Calu3 (cell line): ENCODE measurements around the gene EIF3A. TPM values are rescaled to one million over a fixed set of nuclear protein-coding genes. Genes with fewer than 3 reads are reported as not detected.

Experiments used
- BruUV-seq: library from RNA; stranded (reverse); fragments of 400-500 nt; replicated peaks from 2 replicates; lab custom pipeline; 2021; lab: Mats Ljungman, UMichigan
- CTCF ChIA-PET: fragments of 300-600 bp; sonication (Branson Sonifier 250); formaldehyde crosslinking; loops from one replicate; lab custom pipeline; 2022; ENCODE audit warnings: antibody characterized with exemption; lab: Charles Lee
- DNase-seq: peaks from one replicate; pipeline ENCODE4 v3.0.0; 2022
- H3K27ac Mint-ChIP-seq: one replicate; pipeline ENCODE4 v1.8.0; 2022; ENCODE audit warnings: mixed read lengths; ENCODE audit not compliant: unreplicated experiment
- H3K27me3 Mint-ChIP-seq: one replicate; pipeline ENCODE4 v1.8.0; 2022; ENCODE audit warnings: mixed read lengths; ENCODE audit not compliant: unreplicated experiment
- H3K36me3 Mint-ChIP-seq: one replicate; pipeline ENCODE4 v1.8.0; 2022; ENCODE audit warnings: mild to moderate bottlenecking, moderate library complexity, mixed read lengths; ENCODE audit not compliant: insufficient read depth, unreplicated experiment
- H3K4me1 Mint-ChIP-seq: one replicate; pipeline ENCODE4 v1.8.0; 2022; ENCODE audit warnings: mild to moderate bottlenecking, low read depth, mixed read lengths; ENCODE audit not compliant: unreplicated experiment
- H3K4me3 Mint-ChIP-seq: one replicate; pipeline ENCODE4 v1.8.0; 2022; ENCODE audit warnings: mild to moderate bottlenecking, low read depth, moderate library complexity, mixed read lengths; ENCODE audit not compliant: unreplicated experiment
- H3K9me3 Mint-ChIP-seq: one replicate; pipeline ENCODE4 v1.8.0; 2022; ENCODE audit warnings: low read depth, mixed read lengths; ENCODE audit not compliant: unreplicated experiment
- intact Hi-C: fragments of 100-400 bp; cut with micrococcal nuclease; formaldehyde crosslinking; loops from one replicate; pipeline ENCODE4 v1.10.0; 2022; ENCODE audit not compliant: unreplicated experiment
- total RNA-seq: library from RNA; stranded (reverse); gene quantifications from 2 replicates; pipeline ENCODE4 v1.2.3, GENCODE V29; 2022
- TF ChIP-seq, protein P1 (sequence below): fragments of 200-600 bp; IDR thresholded peaks from one replicate; pipeline ENCODE4 v1.8.0; 2022; ENCODE audit warnings: antibody characterized with exemption; ENCODE audit not compliant: unreplicated experiment

EIF3A gene
- total RNA-seq, 1 experiment from 2014 or later, result 104 TPM

DNA sequence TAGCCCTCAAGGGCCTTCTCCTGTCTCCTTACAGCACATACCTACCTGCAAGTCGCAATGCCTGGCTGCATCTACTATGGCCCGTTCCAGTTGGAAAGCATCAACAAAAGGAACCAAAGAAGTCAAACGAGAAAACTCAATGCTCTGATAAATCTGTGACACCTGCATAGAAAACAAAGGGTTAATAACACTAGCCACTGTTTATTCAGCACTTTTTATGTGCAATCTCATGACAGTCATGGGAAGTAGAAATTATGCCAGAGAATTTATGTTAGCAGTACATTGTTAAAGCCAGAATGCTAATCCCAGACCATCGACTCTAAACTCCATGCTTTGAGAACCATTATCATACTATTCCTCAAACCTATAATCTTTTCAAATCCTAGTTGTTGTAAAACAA, 21.1 kb downstream of the EIF3A start:
- no peaks in the 10 kb centered on the region for H3K27me3 Mint-ChIP-seq
- no peak overlapping the region for H3K27ac Mint-ChIP-seq
- TF ChIP-seq, protein P1, sequence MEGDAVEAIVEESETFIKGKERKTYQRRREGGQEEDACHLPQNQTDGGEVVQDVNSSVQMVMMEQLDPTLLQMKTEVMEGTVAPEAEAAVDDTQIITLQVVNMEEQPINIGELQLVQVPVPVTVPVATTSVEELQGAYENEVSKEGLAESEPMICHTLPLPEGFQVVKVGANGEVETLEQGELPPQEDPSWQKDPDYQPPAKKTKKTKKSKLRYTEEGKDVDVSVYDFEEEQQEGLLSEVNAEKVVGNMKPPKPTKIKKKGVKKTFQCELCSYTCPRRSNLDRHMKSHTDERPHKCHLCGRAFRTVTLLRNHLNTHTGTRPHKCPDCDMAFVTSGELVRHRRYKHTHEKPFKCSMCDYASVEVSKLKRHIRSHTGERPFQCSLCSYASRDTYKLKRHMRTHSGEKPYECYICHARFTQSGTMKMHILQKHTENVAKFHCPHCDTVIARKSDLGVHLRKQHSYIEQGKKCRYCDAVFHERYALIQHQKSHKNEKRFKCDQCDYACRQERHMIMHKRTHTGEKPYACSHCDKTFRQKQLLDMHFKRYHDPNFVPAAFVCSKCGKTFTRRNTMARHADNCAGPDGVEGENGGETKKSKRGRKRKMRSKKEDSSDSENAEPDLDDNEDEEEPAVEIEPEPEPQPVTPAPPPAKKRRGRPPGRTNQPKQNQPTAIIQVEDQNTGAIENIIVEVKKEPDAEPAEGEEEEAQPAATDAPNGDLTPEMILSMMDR, result no peak
- no peak overlapping the region for H3K4me3 Mint-ChIP-seq
- no peak for DNase-seq
- intact Hi-C loops, result no loop called here
- peaks cover 67% of the 10 kb centered on the region for H3K36me3 Mint-ChIP-seq
- CTCF ChIA-PET, result no interaction called here
- H3K4me1 Mint-ChIP-seq, result no peaks in the 10 kb centered on the region
- no TSS peak for BruUV-seq
- H3K9me3 Mint-ChIP-seq, result no peaks in the 10 kb centered on the region

DNA sequence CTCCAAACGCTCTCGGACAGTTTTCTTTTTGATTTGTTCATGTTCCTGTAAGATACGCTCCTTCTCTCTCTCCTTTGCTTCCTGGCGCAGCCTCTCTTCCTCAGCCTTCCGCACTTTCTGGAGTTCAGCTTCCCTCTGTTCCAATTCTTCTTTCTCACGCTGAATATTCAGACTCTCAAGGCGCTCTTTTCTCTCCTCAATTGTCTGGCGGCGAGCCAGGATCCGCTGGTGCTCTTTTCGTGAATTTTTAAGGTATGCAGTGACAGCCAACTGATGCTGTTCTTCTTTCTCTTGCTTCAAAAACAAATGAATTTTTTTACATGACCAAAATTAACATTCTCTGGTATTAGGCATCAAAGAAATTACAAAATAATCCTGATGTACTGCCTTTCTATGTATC, 22.6 kb downstream of the EIF3A start:
- CTCF ChIA-PET, result no interaction called here

DNA sequence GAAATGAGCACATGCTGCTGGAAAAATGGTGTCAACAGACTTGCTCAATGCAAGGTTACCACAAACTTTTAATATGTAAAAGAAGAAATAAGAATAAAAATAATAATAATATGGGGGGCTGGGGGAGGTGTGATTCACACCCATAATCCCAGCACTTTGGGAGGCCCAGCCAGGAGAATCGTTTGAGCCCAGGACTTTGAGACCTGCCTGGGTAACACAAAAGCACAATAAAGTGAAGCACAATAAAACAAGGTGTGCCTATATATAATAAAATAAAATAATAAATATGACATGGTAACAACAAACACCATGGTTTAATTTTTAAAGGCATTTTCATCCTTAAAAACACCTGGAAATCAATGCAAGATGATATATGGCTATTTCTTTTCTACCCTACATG, 25.1 kb downstream of the EIF3A start:
- BruUV-seq, result no TSS peak
- H3K27me3 Mint-ChIP-seq, result no peaks in the 10 kb centered on the region
- H3K27ac Mint-ChIP-seq, result no peak overlapping the region
- peaks cover 3% of the 10 kb centered on the region for H3K4me1 Mint-ChIP-seq
- no peak for DNase-seq
- peaks cover 66% of the 10 kb centered on the region for H3K36me3 Mint-ChIP-seq
- CTCF ChIA-PET, result no interaction called here
- TF ChIP-seq, protein P1, result no peak
- intact Hi-C loops, result no loop called here
- H3K4me3 Mint-ChIP-seq, result no peak overlapping the region
- no peaks in the 10 kb centered on the region for H3K9me3 Mint-ChIP-seq

More for the DNA sequence above, 22.6 kb downstream of the EIF3A start:
- no TSS peak for BruUV-seq
- Mint-ChIP-seq H3K36me3 (peaks cover 59% of the 10 kb centered on the region), H3K27me3 (no peaks in the 10 kb centered on the region), H3K9me3 (no peaks in the 10 kb centered on the region), H3K27ac (peak overlapping the region; percentile 58), H3K4me3 (no peak overlapping the region), H3K4me1 (no peaks in the 10 kb centered on the region)
- TF ChIP-seq, protein P1, result no peak
- intact Hi-C loops, result no loop called here
- no peak for DNase-seq

DNA sequence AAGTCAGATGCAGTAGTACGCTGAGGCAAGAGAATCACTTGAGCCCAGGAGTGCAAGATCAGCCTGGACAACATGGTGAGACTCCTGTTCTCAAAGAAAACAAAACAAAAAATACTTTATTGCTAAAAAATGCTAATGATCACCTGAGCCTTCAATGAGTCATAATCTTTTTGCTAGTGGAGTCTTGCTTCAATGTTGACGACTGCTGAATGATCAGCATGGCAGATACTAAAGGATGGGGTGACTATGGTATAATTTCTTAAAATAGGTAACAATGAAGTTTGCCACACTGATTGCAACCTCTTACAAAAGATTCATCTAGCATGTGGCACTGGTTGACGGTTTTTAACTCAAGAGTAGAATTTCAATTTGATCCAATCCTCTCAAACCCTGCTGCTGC, 28.8 kb downstream of the EIF3A start:
- no peaks in the 10 kb centered on the region for H3K27me3 Mint-ChIP-seq
- TF ChIP-seq, protein P1, result no peak
- peaks cover 23% of the 10 kb centered on the region for H3K4me1 Mint-ChIP-seq
- no peaks in the 10 kb centered on the region for H3K9me3 Mint-ChIP-seq
- H3K27ac Mint-ChIP-seq, result no peak overlapping the region
- DNase-seq, result no peak
- CTCF ChIA-PET, result no interaction called here
- no TSS peak for BruUV-seq
- no peak overlapping the region for H3K4me3 Mint-ChIP-seq
- peaks cover 60% of the 10 kb centered on the region for H3K36me3 Mint-ChIP-seq
- intact Hi-C loops, result no loop called here
